GM12801 (cell line): Measurements from ENCODE around the gene SNX25.

Experiments used
- CTCF ChIP-seq: IDR thresholded peaks from one replicate; pipeline ENCODE4 v1.5.1; 2011; ENCODE audit warnings: control low read depth; ENCODE audit not compliant: insufficient read length; ENCODE audit errors: extremely low read depth

SNX25 gene

DNA sequence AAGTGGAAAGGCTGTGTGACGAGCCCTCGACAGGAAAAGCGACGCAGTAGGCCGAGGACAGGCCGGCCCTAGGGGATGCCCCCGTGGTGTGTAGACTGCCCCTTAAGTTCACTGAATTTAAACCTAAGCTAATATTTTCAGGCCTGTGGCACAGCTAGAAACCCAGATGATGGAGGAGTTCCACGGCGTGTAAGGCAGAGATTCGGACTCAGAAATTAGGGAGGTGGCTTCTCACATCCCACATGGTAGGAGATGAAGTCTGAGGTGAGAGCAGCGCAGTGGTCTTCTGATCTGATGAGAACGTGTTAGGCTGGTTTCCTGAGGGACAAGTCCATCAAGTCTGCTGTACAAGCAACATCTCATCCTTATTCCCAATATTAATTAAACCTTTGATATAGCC lies 178.6 kb downstream of the SNX25 start:
- no peak for TF ChIP-seq CTCF

- no peak for TF ChIP-seq CTCF
Measured at GRCh38 chr4:185390941-185391340, 181.5 kb downstream of the SNX25 start.

DNA sequence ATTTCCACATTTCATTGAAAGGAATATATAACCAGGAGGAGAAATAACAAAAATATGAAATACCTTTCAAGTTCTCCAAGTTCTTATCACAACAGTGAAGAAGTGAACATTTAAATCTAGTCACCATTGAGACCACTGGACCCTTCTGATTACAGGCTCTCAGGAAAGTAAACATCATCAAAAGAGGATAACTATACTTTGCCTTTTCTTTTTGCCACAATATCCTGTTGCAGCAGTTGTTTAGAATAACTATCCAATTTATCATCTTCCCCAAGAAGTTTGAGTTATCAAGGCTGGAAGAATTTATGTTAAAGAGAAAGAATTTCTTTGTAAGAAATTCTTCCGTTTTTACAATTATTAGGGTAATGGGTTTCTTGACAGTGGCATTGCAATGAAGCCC lies 182.8 kb downstream of the SNX25 start:
- no peak for TF ChIP-seq CTCF

DNA sequence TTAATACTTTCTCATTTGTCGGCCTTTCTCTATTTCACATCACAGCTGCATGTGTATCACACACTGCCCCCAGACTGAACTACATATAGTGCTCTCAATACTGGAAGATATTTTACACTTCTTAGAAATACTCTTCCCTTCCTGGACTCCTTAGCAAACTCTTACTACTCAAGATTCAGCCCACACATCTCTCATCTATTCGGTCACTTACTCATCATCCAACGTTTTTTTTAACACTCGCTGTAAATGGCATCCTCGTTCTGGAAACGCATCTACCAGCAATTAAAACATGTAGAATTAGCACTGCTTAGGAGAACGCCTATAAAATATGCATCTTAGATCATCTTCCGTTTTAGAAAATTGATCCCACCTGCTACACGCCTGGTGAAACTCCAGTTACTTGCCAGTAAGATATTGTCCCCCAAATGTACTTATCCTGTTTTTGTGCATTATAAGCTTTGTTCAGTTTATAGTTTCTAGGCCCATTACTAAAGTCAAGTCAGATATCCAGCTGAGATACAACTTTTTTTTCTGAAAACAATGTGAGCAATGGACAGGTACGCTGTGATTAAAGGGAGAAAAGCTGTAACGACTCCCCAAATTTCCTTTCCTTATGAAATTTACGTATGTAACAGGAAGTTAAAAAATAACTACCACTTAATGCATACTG lies 185.3 kb downstream of the SNX25 start:
- TF ChIP-seq CTCF = no peak

DNA sequence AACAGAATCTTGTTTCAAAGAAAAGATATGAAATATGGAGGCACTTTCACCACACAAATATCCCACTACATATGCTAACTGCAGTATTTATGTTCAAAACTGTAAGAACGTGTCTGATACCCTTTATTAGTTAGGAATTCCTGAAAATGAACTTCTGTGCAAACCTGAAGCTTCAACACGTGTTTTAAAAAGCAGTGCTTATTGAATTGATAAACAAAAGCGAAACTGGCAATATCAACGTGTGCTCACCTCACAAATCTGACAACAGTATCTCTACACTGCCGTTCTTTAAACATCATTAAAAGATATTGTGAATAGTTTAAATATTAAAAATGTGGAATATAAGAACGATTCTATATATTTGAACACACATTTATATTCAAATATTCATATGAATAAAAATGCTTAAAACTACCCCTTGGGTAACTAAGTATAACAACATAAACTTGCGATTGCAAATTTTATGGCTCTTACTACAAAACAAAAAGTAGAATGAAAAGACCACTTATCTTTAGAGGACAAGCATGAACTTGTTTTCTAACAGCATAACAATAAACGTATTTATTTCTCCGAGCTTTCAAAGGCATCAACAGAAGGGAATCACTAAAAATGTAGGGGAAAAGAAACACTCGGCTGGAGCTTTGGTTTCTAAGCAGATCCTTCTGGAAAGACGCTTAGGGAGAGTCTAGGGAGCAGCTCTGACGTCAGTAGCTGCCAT lies 186.0 kb downstream of the SNX25 start, which contains the start of gene LRP2BP:
TSS of gene LRP2BP (minus strand) at position 687 of the 718 bp plus-strand sequence. CDS start 17,738 bp downstream, outside the sequence.
- TF ChIP-seq CTCF = no peak

GRCh38 chr4:185395956-185396723 lies 186.7 kb downstream of the SNX25 start:
- TF ChIP-seq CTCF = no peak

DNA sequence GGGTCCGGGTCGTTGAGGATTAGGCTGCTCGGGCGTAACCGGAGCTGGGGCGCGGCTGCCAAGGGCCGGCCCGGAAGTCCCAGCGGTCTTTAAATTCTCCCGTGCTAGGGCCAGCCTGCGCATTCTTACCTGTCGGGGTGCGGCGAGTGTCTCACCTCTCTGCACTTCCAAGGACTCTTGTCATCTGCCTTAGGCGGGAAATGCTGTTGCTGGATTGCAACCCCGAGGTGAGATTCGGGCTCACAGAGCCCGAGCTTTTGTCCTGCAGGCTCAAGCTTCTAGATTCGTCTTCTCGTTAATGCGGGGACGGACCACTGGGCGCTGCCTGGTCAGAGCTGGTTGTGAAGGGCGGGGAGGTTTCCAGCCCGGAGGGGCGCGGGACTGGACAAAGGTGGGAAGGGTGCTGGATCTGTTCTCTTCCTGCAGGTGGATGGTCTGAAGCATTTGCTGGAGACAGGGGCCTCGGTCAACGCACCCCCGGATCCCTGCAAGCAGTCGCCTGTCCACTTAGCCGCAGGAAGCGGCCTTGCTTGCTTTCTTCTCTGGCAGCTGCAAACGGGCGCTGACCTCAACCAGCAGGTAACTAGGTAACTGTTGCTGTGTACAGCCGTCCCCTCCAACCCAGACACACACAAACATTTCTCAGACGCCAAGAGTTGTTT lies 187.5 kb downstream of the SNX25 start, which contains the start of gene ANKRD37:
TSS of gene ANKRD37 (plus strand) at position 118 of the 662 bp plus-strand sequence. CDS start at position 201, 83 bp downstream.
- TF ChIP-seq CTCF = no peak
